HG03039 (cell line): ENCODE data around the gene DDX1.

Experiments
- ATAC-seq: cut with Tn5 transposase; IDR thresholded peaks from one replicate; pipeline ENCODE4 v1.9.1; 2021; ENCODE audit warnings: mild to moderate bottlenecking, moderate library complexity; ENCODE audit not compliant: unreplicated experiment

DDX1 gene

GRCh38 chr2:15658911-15659310 lies 67.2 kb downstream of the DDX1 start:
- no peak for ATAC-seq

DNA sequence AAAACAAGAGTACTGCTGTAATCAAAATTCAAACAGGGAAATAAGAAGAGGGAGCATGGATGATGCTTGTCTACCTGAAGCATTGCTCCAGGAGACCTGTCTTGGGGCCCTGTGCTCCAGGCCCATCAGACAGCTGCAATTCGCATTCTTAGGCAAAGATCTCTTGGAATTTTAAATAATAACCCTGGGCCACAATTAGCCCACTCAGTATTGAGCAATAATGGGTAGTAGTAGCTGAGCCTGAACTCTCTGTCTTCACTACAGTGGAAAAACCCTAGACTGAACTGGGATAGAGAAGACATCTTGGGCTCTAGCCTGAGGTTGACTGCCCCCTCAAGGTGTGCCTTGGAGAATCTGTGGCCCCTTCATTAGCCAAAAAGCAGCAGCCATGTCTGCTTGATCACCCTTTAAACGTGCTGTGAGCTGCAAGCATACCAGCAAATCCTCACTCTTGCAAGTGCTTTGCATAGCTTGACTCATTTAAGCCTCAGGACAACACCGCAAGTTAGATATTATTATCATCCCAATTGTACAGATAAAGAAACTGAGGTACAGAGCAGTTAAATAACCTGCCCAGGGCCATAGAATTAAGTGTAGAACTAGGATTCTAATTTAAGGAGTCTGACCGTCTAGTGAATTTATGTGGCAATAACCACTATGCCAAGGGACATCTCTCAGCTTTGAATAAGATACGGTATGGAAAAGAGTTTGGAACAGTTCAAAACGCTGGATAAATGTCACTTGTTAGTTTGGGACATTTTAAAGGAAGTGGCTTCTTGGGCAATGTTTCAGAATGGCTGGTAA lies 69.0 kb downstream of the DDX1 start:
- no peak for ATAC-seq

- no peak for ATAC-seq
These were observed 69.6 kb downstream of the DDX1 start for GRCh38 chr2:15661295-15661569.

DNA sequence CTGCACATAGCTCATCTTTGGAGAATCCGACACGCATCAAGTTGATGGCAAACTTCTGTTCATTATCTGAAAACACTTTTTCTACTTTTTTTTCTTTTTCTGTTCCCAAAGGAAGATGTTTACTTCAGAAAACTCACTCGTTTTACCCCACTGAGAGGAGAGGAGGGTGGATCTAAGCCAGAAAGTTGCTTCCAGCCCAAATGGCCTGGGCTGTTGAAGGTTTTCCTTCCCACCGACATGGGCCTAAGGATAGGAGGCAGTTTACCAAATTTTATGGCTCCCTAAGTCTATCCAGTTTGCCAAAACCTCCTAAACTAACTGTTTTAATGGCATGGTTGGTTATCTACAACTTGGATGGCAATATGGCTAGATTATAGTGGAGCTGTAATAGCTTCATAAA lies 70.4 kb downstream of the DDX1 start:
- no peak for ATAC-seq

DNA sequence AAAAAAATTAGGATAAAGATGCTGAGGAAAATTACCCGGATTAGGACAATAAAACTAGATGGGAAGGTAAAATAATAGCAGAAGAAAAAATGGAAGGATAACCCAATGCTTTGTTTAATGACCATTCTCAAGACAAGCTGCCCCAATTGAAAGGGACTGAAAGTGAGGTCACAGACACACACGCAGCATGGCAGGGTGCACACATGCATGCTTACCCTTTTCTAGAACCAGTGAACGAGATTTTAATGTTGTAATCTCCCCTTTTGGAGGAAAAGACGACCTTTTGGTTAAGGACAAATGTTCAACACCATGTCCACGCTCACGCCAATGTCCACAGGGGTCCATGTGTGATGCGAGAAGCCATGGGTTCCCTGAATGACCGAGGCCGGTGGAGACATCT lies 70.9 kb downstream of the DDX1 start:
- ATAC-seq: no peak

- no peak for ATAC-seq
These were observed 72.1 kb downstream of the DDX1 start for GRCh38 chr2:15663802-15664201.

GRCh38 chr2:15664273-15665066 lies 72.8 kb downstream of the DDX1 start:
- ATAC-seq: no peak

GRCh38 chr2:15665067-15665942 lies 73.6 kb downstream of the DDX1 start:
- no peak for ATAC-seq

DNA sequence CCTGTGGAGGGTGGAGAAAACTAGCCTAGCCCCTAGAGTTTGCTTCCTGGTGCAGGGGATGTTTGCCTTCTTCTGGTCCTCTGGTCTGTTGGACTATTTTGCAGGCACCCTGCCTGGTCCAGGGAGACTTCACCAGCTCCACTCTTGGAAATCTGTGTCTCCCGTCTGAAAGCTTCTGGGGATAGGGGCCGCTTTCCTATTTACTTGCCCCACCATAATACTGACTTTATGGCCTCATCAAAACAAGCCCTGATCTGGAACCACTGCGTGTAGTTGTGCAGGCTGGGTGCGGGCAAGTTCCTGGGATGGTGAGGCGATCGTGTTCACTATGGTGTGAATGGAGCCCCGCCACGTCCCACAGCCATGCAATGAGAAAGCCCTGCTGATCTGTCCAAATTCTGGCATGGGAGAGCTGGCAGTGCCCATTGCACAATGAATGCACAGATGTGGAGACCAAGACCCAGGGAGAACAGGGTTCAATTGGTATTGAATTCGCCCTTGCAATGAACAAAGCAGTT lies 74.3 kb downstream of the DDX1 start:
- ATAC-seq: no peak

DNA sequence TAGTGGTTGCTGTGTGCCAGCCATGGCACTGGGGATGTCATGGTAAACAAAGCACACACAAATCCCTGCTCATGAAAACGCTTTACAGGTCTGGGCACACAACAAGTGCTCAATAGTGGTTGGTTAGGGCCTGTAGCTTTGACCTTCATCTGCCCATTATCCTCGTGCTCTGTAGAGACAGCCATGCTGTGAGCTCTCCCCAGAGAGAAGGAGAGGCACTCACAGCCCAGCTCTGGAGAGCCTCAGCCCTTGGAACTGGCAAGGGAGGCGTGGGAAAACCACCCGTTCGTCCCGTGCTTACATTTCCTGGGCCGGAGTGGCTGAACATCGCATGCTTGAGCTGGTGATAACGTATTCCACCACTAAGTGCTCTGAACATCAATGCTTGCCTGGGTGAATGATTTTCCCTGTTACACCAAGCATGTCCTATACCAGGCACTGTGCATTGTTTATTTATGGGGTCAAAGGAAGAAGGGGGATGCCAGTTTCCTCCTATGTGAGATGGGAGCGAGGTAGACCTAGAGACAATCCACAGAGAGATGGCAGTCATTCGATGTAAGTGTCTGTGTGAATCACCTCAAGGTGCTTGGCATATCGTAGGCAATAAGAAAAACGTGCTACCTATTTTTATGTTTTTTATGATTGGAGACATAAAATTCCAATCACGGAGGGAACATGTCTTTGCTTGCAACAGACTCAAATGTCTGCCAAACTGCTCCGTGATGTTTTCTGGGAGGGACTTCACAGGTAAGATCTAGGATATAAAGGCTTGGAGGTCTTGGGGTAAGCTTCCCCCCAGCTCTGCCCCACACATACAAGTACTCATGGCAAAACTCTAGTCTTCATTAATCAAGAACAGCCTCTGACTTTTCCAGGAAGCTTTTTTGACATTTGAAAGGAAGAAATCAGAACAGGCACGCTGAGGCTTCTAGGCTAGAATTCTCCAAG lies 75.5 kb downstream of the DDX1 start:
- no peak for ATAC-seq

DNA sequence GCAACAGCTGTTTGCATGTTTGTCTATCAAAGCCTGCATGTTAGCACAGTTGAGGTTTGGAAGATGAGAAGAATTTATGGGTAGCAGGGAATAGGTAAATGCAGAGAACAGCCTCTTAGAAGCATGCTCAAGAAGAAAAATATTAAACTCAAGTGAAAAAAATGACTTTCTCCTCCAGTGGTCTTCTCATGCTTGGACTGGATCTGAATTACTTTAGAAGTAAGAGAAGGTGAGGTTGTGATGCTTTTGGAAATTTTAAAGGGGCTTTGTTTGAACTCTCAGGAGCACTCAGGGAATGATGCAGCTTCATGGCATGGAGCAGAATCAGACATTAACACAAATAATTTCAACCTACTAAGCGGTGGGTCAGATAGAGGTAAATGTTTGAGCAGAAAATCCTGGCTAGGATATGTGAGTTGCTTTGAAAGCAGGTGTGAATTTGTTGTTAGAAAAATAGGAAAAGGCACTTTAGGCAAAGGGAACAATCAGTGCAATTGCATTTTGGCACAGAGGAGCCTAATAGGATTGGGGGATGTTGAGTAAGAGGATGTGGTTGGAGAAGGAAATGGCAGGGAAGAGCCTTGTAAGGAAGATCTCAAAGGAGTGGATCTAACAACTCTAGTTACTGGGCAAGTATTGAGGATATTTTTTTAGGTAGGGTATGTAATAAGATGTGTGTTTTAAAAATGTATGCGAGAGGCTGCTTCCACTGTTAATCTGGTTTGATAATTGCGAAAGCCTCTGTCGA lies 76.3 kb downstream of the DDX1 start:
- no peak for ATAC-seq

GRCh38 chr2:15668611-15669305 lies 77.1 kb downstream of the DDX1 start:
- ATAC-seq: no peak

DNA sequence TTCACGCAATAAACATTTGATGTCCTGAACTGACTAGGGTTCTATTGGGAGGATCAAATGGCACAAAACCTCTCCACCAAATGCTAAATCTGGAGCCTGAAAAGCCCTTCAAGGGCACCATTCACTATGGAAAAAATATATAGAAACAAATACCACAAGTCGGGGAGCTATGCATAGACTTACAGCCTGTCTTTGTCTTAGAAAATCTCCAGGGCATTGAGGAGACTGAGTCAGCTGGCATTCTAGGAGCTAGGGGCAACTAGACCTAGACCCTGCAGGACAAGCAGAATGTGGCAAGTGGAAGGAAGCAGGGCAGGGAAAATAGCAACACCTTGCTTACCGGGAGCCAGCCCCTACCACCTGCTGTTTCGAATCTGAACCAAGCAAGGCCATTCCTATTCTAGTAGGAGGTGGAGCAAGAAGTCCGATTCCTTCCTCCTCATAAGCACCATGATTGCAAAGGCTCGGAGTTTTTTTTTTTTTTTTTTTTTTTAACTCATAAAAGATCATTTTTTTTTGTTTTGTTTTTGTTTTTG lies 77.8 kb downstream of the DDX1 start:
- no peak for ATAC-seq

DNA sequence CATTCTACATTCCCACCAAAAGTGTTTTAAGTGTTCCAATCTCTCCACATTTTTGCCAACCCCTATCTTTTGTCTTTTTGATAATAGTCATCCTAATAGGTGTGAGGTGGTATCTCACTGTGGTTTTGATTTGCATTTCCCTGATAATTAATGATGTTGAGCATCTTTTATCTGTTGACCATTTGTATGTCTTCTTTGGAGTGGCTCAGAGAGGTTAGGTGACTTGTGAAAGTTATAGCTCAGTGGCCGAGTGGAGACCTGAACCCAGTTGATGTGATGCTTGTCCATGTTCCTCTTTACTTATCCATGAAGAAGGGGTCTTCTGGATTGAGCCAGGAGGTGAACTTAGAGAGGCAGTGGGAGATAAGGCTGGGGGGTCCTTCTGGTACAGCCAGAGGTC lies 78.8 kb downstream of the DDX1 start:
- ATAC-seq: no peak

GRCh38 chr2:15670981-15671380 lies 79.3 kb downstream of the DDX1 start:
- no peak for ATAC-seq

- no peak for ATAC-seq
These were observed 79.7 kb downstream of the DDX1 start for GRCh38 chr2:15671409-15671808.

GRCh38 chr2:15671842-15672815 lies 80.5 kb downstream of the DDX1 start:
- ATAC-seq: no peak
